ENCODE data around the gene CSNK2A1.
"Not testable (repeated sequence)": the region's sequence is repeated elsewhere in the genome, so short reads cannot be mapped to it uniquely, and the experiment has no call there.

The CSNK2A1 gene

GRCh38 chr20:483815-484644 is 59.6 kb downstream of the CSNK2A1 start:
- DNase-seq (ENCODE audit: low spot score) = peak; percentile 20

GRCh38 chr20:481167-481566 is 62.4 kb downstream of the CSNK2A1 start:
- DNase-seq (ENCODE audit: low spot score) = no peak

GRCh38 chr20:480044-480443 is 63.5 kb downstream of the CSNK2A1 start:
- DNase-seq (ENCODE audit: low spot score) = no peak

GRCh38 chr20:479487-479886 is 64.1 kb downstream of the CSNK2A1 start:
- DNase-seq (ENCODE audit: low spot score) = no peak

GRCh38 chr20:478949-479429 is 64.6 kb downstream of the CSNK2A1 start:
- DNase-seq (ENCODE audit: low spot score) = peak; percentile 58

- no peak for DNase-seq (ENCODE audit: low spot score)
Observed at GRCh38 chr20:478010-478948, 65.3 kb downstream of the CSNK2A1 start.

- not testable (repeated sequence) for DNase-seq (ENCODE audit: low spot score)
Observed at GRCh38 chr20:476561-477249, 66.9 kb downstream of the CSNK2A1 start.

GRCh38 chr20:475463-476357 is 67.9 kb downstream of the CSNK2A1 start:
- DNase-seq (ENCODE audit: low spot score) = no peak

GRCh38 chr20:474581-474980 is 69.0 kb downstream of the CSNK2A1 start:
- no peak for DNase-seq (ENCODE audit: low spot score)

GRCh38 chr20:472889-473292 is 70.7 kb downstream of the CSNK2A1 start:
- no peak for DNase-seq (ENCODE audit: low spot score)

GRCh38 chr20:472137-472846 is 71.3 kb downstream of the CSNK2A1 start:
- DNase-seq (ENCODE audit: low spot score) = no peak

- no peak for DNase-seq (ENCODE audit: low spot score)
Observed at GRCh38 chr20:469746-470490, 73.7 kb downstream of the CSNK2A1 start.

GRCh38 chr20:467755-468154 is 75.8 kb downstream of the CSNK2A1 start:
- DNase-seq (ENCODE audit: low spot score) = no peak

GRCh38 chr20:462199-462991 is 81.2 kb downstream of the CSNK2A1 start, which contains the start of gene TBC1D20:
TBC1D20 (minus strand) TSS chr20:462533; CDS start chr20:462405, 128 bp downstream.
- peak; percentile 89 for DNase-seq (ENCODE audit: low spot score)

GRCh38 chr20:461254-462198 is 82.1 kb downstream of the CSNK2A1 start:
- no peak for DNase-seq (ENCODE audit: low spot score)

- peak; percentile 56 for DNase-seq (ENCODE audit: low spot score)
Observed at GRCh38 chr20:460707-461106, 82.9 kb downstream of the CSNK2A1 start.

GRCh38 chr20:460180-460579 is 83.4 kb downstream of the CSNK2A1 start:
- no peak for DNase-seq (ENCODE audit: low spot score)

- DNase-seq (ENCODE audit: low spot score) = no peak
Observed at GRCh38 chr20:458776-459175, 84.8 kb downstream of the CSNK2A1 start.
